GM12891 (cell line): ENCODE results near the gene KCNAB2.

Source experiments
- POLR2A ChIP-seq: IDR thresholded peaks from 2 replicates; pipeline ENCODE4 v1.6.1; 2011; ENCODE audit warnings: low read depth, low read length, control low read depth
- POLR2AphosphoS5 ChIP-seq: IDR thresholded peaks from 2 replicates; pipeline ENCODE4 v1.6.1; 2011; ENCODE audit warnings: low read depth, low read length, control low read depth
- SPI1 ChIP-seq: IDR thresholded peaks from 2 replicates; pipeline ENCODE4 v1.6.1; 2011; ENCODE audit warnings: low read depth, low read length, control low read depth
- TAF1 ChIP-seq: IDR thresholded peaks from 2 replicates; pipeline ENCODE4 v1.6.1; 2011; ENCODE audit warnings: low read depth, low read length, control low read depth

GRCh38 chr1:6086762-6087376, 41.2 kb downstream of the KCNAB2 start:
- no peak for TF ChIP-seq POLR2AphosphoS5
- TF ChIP-seq POLR2A = no peak
- no peak for TF ChIP-seq SPI1
- no peak for TF ChIP-seq TAF1
